Common myeloid progenitor, CD34-positive (primary cell): ENCODE results near the gene PIGO.
A peak's percentile ranks its signal among the peaks of the same experiment; 100 is the strongest.

Experiments
- CTCF ChIA-PET: fragments of 350-600 bp; sonication (Branson Sonifier 250); formaldehyde crosslinking; loops from one replicate; lab custom pipeline; 2021; ENCODE audit warnings: antibody characterized with exemption; lab: Charles Lee
- POLR2A ChIA-PET: fragments of 350-600 bp; sonication (Branson Sonifier 250); formaldehyde crosslinking; loops from one replicate; lab custom pipeline; 2021; ENCODE audit warnings: antibody characterized with exemption; lab: Charles Lee
- DNase-seq, 3 donors: peaks; one replicate each; pipeline versions ENCODE4 v3.0.0 to v3.0.0-alpha.2; 2013
- H3K27ac ChIP-seq, 2 experiments: 1 replicate in 1 of 2; 2 replicates in 1 of 2; pipeline ENCODE4 v1.7.0; 2013; ENCODE audit warnings: inconsistent platforms in 2 of 2, low read length in 2 of 2, mild to moderate bottlenecking in 2 of 2, low read depth in 1 of 2, moderate library complexity in 1 of 2; ENCODE audit not compliant: severe bottlenecking in 2 of 2, insufficient read depth in 1 of 2, poor library complexity in 1 of 2
- H3K27me3 ChIP-seq, 5 experiments: replicated peaks in 2 of 5; 1 replicate in 3 of 5; 2 replicates in 2 of 5; pipeline versions ENCODE4 v1.6.1 to v1.7.0; 2013; ENCODE audit warnings: low read length in 4 of 5, mild to moderate bottlenecking in 2 of 5, moderate library complexity in 2 of 5, inconsistent platforms in 1 of 5; ENCODE audit not compliant: insufficient read depth in 5 of 5, control insufficient read depth in 4 of 5
- H3K36me3 ChIP-seq, 4 experiments: 1 replicate in 2 of 4; 2 replicates in 2 of 4; pipeline versions ENCODE4 v1.6.1 to v1.7.0; 2013; ENCODE audit warnings: low read length in 3 of 4, control low read depth in 1 of 4, mild to moderate bottlenecking in 1 of 4; ENCODE audit not compliant: control insufficient read depth in 4 of 4, insufficient read depth in 4 of 4
- H3K4me1 ChIP-seq, 4 experiments: 1 replicate in 3 of 4; 2 replicates in 1 of 4; pipeline versions ENCODE4 v1.6.1 to v1.7.1; 2013; ENCODE audit warnings: low read length in 3 of 4, mild to moderate bottlenecking in 3 of 4, control low read depth in 1 of 4, inconsistent platforms in 1 of 4, moderate library complexity in 1 of 4; ENCODE audit not compliant: control insufficient read depth in 4 of 4, insufficient read depth in 4 of 4; ENCODE audit errors: control extremely low read depth in 1 of 4
- H3K4me3 ChIP-seq, 7 experiments: 1 replicate in 4 of 7; 2 replicates in 3 of 7; pipeline versions ENCODE4 v1.5.1 to v1.7.0; 2013; ENCODE audit warnings: mild to moderate bottlenecking in 7 of 7, low read length in 6 of 7, moderate library complexity in 6 of 7, inconsistent platforms in 2 of 7, low read depth in 2 of 7, control low read depth in 1 of 7; ENCODE audit not compliant: insufficient read depth in 4 of 7, control insufficient read depth in 1 of 7; ENCODE audit errors: extremely low read depth in 1 of 7
- H3K9me3 ChIP-seq, 5 experiments: 1 replicate in 4 of 5; 2 replicates in 1 of 5; pipeline versions ENCODE4 v1.6.1 to v1.7.1; 2013; ENCODE audit warnings: low read length in 4 of 5, mild to moderate bottlenecking in 2 of 5, inconsistent platforms in 1 of 5, low read depth in 1 of 5, moderate library complexity in 1 of 5; ENCODE audit not compliant: control insufficient read depth in 4 of 5, insufficient read depth in 2 of 5; ENCODE audit errors: control extremely low read depth in 1 of 5
- WGBS: methylation state at CpG from one replicate; pipeline ENCODE4 v1.1.5; 2013; ENCODE audit not compliant: insufficient coverage; 5-methylcytosine and 5-hydroxymethylcytosine counted together

The PIGO gene

GRCh38 chr9:35112257-35113020 lies 16.0 kb upstream of the PIGO start:
- Histone ChIP-seq H3K4me3 (peak overlapping the region in 5 of 7 experiments; percentile 39 to 75 (median 55)), H3K9me3 (no peaks in the 10 kb centered on the region), H3K4me1 (peaks cover 30 to 85% (median 80%) of the 10 kb centered on the region in 4 experiments), H3K27ac (peak overlapping the region in 1 of 2 experiments; percentile 88), H3K27me3 (no peaks in the 10 kb centered on the region), H3K36me3 (peaks cover 0 to 7% (median 3%) of the 10 kb centered on the region in 4 experiments)
- WGBS: 98% methylated on average over 3 of the region's 3 CpGs
- POLR2A ChIA-PET: interaction anchor here (1.2 to 1.6 kb wide), 2 partner anchors 9 to 32 kb away, joined by 3 to 5 read pairs; partner anchors contain the start of gene STOML2
- CTCF ChIA-PET: interaction anchor here (1.0 to 7.8 kb wide), 4 partner anchors 10 to 146 kb away, joined by 3 to 48 read pairs (median 8); partner anchors contain the start of genes PIGO and STOML2
- peak in 1 of 3 donors; percentile 34 for DNase-seq

- ChIA-PET POLR2A (interaction anchor here (1.2 to 2.0 kb wide), 4 partner anchors 8 to 39 kb away, joined by 3 to 9 read pairs (median 4); partner anchors contain the start of genes PIGO, STOML2 and VCP), CTCF (interaction anchor here (0.6 to 7.8 kb wide), 6 partner anchors 9 to 493 kb away, joined by 3 to 48 read pairs (median 6); partner anchors contain the start of genes PIGO and STOML2)
- peak; percentile 97 to 99 (median 99) for DNase-seq
- Histone ChIP-seq H3K4me3 (peak overlapping the region; percentile 64 to 90 (median 77)), H3K27me3 (no peaks in the 10 kb centered on the region), H3K4me1 (peaks cover 30 to 85% (median 77%) of the 10 kb centered on the region in 4 experiments), H3K27ac (peak overlapping the region; percentile 64 to 89), H3K9me3 (no peaks in the 10 kb centered on the region), H3K36me3 (peaks cover 1 to 18% (median 11%) of the 10 kb centered on the region in 4 experiments)
- WGBS: 1% methylated on average over 53 of the region's 57 CpGs
Measured at GRCh38 chr9:35111001-35111933, 14.9 kb upstream of the PIGO start.

GRCh38 chr9:35110327-35110761 lies 14.0 kb upstream of the PIGO start:
- peak overlapping the region in 1 of 2 experiments; percentile 89 for H3K27ac ChIP-seq
- peaks cover 4 to 28% (median 20%) of the 10 kb centered on the region in 4 experiments for H3K36me3 ChIP-seq
- DNase-seq: peak; percentile 64 to 89 (median 81)
- 0% methylated on average over 1 of the region's 3 CpGs for WGBS
- peaks cover 30 to 82% (median 72%) of the 10 kb centered on the region in 4 experiments for H3K4me1 ChIP-seq
- H3K9me3 ChIP-seq: no peaks in the 10 kb centered on the region
- ChIA-PET CTCF (interaction anchor here (0.6 to 7.8 kb wide), 5 partner anchors 8 to 443 kb away, joined by 3 to 48 read pairs (median 3); partner anchors contain the start of genes PIGO and STOML2), POLR2A (interaction anchor here (1.2 to 2.0 kb wide), 2 partner anchors 13 to 38 kb away, joined by 3 to 9 read pairs; partner anchors contain the start of genes PIGO and VCP)
- no peaks in the 10 kb centered on the region for H3K27me3 ChIP-seq
- peak overlapping the region in 6 of 7 experiments; percentile 70 to 90 (median 81) for H3K4me3 ChIP-seq

- Histone ChIP-seq H3K4me1 (peaks cover 27 to 70% (median 60%) of the 10 kb centered on the region in 4 experiments), H3K9me3 (no peaks in the 10 kb centered on the region), H3K36me3 (peaks cover 6 to 40% (median 27%) of the 10 kb centered on the region in 4 experiments), H3K27ac (peak overlapping the region; percentile 34 to 76), H3K27me3 (no peaks in the 10 kb centered on the region), H3K4me3 (peak overlapping the region in 6 of 7 experiments; percentile 5 to 85 (median 58))
- CTCF ChIA-PET: interaction anchor here (1.0 to 9.4 kb wide), 4 partner anchors 8 to 364 kb away, joined by 3 to 65 read pairs (median 4); partner anchors contain the start of gene PIGO
- WGBS: 17% methylated on average over 5 of the region's 8 CpGs
- POLR2A ChIA-PET: interaction anchor here (0.6 to 1.0 kb wide), 2 partner anchors 37 to 361 kb away, joined by 3 to 4 read pairs; partner anchors contain the start of gene VCP
- DNase-seq: peak; percentile 88 to 98 (median 96)
Measured at GRCh38 chr9:35108946-35109575, 12.7 kb upstream of the PIGO start.

GRCh38 chr9:35108461-35108860 lies 12.1 kb upstream of the PIGO start:
- H3K27me3 ChIP-seq: no peaks in the 10 kb centered on the region
- ChIA-PET CTCF (interaction anchor here (0.8 to 9.4 kb wide), 5 partner anchors 9 to 368 kb away, joined by 3 to 65 read pairs (median 4); partner anchors contain the start of gene PIGO), POLR2A (no interaction called here)
- H3K4me1 ChIP-seq: peaks cover 26 to 70% (median 60%) of the 10 kb centered on the region in 4 experiments
- H3K9me3 ChIP-seq: no peaks in the 10 kb centered on the region
- no peak for DNase-seq
- 78% methylated on average over 6 of the region's 6 CpGs for WGBS
- peak overlapping the region in 3 of 7 experiments; percentile 77 to 85 (median 85) for H3K4me3 ChIP-seq
- H3K27ac ChIP-seq: peak overlapping the region; percentile 34 to 76
- H3K36me3 ChIP-seq: peaks cover 6 to 41% (median 27%) of the 10 kb centered on the region in 4 experiments
